KOPT-K1 (cell line): ENCODE data around the gene TBC1D16.

Experiments used
- H3K27ac ChIP-seq: fragments of 200-600 bp; sonication (generic); 2 replicates; pipeline ENCODE4 v1.5.1; 2016; ENCODE audit warnings: antibody characterized with exemption, mild to moderate bottlenecking, low read depth, low read length; ENCODE audit not compliant: poor library complexity, severe bottlenecking
- H3K36me3 ChIP-seq: fragments of 200-600 bp; sonication (generic); 2 replicates; pipeline ENCODE4 v1.5.1; 2017; ENCODE audit warnings: antibody characterized with exemption, mild to moderate bottlenecking, low read length, moderate library complexity; ENCODE audit not compliant: insufficient read depth
- H3K9me3 ChIP-seq: fragments of 200-600 bp; sonication (generic); 2 replicates; pipeline ENCODE4 v1.5.1; 2017; ENCODE audit warnings: antibody characterized with exemption, low read length, mild to moderate bottlenecking; ENCODE audit not compliant: insufficient read depth, poor library complexity, severe bottlenecking

The TBC1D16 gene

GRCh38 chr17:79944821-79945391 is 90.8 kb downstream of the TBC1D16 start:
- no peaks in the 10 kb centered on the region for H3K36me3 ChIP-seq
- no peaks in the 10 kb centered on the region for H3K9me3 ChIP-seq
- no peak overlapping the region for H3K27ac ChIP-seq

GRCh38 chr17:79944251-79944812 is 91.3 kb downstream of the TBC1D16 start:
- Histone ChIP-seq H3K36me3 (no peaks in the 10 kb centered on the region), H3K27ac (no peak overlapping the region), H3K9me3 (no peaks in the 10 kb centered on the region)

- H3K27ac ChIP-seq: no peak overlapping the region
- H3K36me3 ChIP-seq: no peaks in the 10 kb centered on the region
- no peaks in the 10 kb centered on the region for H3K9me3 ChIP-seq
These were observed 92.1 kb downstream of the TBC1D16 start for GRCh38 chr17:79943347-79944241.

GRCh38 chr17:79942591-79943346 is 92.9 kb downstream of the TBC1D16 start:
- H3K9me3 ChIP-seq: no peaks in the 10 kb centered on the region
- H3K36me3 ChIP-seq: no peaks in the 10 kb centered on the region
- H3K27ac ChIP-seq: peak overlapping the region; percentile 32

- Histone ChIP-seq H3K9me3 (no peaks in the 10 kb centered on the region), H3K36me3 (no peaks in the 10 kb centered on the region), H3K27ac (no peak overlapping the region)
These were observed 93.7 kb downstream of the TBC1D16 start for GRCh38 chr17:79942011-79942405.

GRCh38 chr17:79941088-79942010 is 94.3 kb downstream of the TBC1D16 start:
- Histone ChIP-seq H3K36me3 (no peaks in the 10 kb centered on the region), H3K27ac (no peak overlapping the region), H3K9me3 (no peaks in the 10 kb centered on the region)

GRCh38 chr17:79940459-79941087 is 95.1 kb downstream of the TBC1D16 start:
- no peak overlapping the region for H3K27ac ChIP-seq
- H3K9me3 ChIP-seq: no peaks in the 10 kb centered on the region
- no peaks in the 10 kb centered on the region for H3K36me3 ChIP-seq

GRCh38 chr17:79939755-79940458 is 95.8 kb downstream of the TBC1D16 start:
- H3K36me3 ChIP-seq: no peaks in the 10 kb centered on the region
- H3K9me3 ChIP-seq: no peaks in the 10 kb centered on the region
- H3K27ac ChIP-seq: no peak overlapping the region

- Histone ChIP-seq H3K36me3 (no peaks in the 10 kb centered on the region), H3K27ac (no peak overlapping the region), H3K9me3 (no peaks in the 10 kb centered on the region)
These were observed 96.6 kb downstream of the TBC1D16 start for GRCh38 chr17:79939094-79939435.

GRCh38 chr17:79938336-79939093 is 97.2 kb downstream of the TBC1D16 start:
- H3K36me3 ChIP-seq: no peaks in the 10 kb centered on the region
- H3K9me3 ChIP-seq: no peaks in the 10 kb centered on the region
- H3K27ac ChIP-seq: no peak overlapping the region

- Histone ChIP-seq H3K36me3 (no peaks in the 10 kb centered on the region), H3K9me3 (no peaks in the 10 kb centered on the region), H3K27ac (peak overlapping the region; percentile 20)
These were observed 98.0 kb downstream of the TBC1D16 start for GRCh38 chr17:79937391-79938335.

GRCh38 chr17:79936641-79937381 is 98.9 kb downstream of the TBC1D16 start:
- no peaks in the 10 kb centered on the region for H3K36me3 ChIP-seq
- no peaks in the 10 kb centered on the region for H3K9me3 ChIP-seq
- peak overlapping the region; percentile 20 for H3K27ac ChIP-seq
